ENCODE results near the gene CEACAM8.
"Not testable (repeated sequence)": the region's sequence is repeated elsewhere in the genome, so short reads cannot be mapped to it uniquely, and the experiment has no call there.

CEACAM8 gene

DNA sequence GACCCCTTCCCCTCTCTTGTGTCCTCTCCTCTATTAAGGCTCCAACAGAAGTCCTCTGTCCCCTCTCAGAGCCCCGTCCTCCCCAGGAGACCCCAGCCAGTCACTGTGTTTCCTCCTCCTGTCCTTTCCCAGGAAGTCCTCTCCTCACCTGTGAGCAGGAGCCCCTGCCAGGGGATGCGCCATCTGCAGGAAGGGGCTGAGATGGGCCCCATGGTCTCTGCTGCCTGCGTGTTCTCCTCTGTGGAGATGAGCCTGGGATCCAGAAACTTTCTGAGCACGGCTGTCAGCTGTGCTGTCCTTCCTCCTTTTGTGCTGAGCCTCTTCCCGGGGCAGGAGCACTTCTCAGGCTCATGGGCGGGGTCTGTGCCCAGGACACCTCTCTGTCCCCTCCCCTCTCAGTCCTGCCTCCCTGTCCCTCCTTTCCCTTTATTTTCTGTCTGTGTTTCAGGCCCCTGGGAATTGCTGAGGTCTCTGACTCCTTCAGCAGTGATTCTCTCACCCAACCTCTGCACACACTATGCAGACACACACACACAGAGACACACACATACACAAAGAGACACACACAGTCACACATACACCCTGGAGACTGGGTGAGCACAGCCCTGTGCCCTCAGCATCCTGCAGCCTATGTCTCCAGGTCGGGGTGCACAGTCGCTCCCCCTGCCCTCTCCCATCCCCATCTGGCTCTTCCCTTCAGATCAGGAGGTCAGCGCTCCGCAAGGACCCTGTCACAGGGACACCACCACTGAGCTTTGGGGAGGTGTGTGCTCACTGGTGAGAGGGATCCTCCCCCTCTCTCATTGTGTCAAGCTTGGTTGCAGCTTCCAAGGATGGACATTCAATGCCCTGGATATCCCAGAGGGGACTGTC, at the start of gene CEACAM8:
TSS of gene CEACAM8 (minus strand) at position 308 of the 873 bp plus-strand sequence. CDS start at position 212, 96 bp downstream.
- no peak for DNase-seq (ENCODE audit: low spot score)

DNA sequence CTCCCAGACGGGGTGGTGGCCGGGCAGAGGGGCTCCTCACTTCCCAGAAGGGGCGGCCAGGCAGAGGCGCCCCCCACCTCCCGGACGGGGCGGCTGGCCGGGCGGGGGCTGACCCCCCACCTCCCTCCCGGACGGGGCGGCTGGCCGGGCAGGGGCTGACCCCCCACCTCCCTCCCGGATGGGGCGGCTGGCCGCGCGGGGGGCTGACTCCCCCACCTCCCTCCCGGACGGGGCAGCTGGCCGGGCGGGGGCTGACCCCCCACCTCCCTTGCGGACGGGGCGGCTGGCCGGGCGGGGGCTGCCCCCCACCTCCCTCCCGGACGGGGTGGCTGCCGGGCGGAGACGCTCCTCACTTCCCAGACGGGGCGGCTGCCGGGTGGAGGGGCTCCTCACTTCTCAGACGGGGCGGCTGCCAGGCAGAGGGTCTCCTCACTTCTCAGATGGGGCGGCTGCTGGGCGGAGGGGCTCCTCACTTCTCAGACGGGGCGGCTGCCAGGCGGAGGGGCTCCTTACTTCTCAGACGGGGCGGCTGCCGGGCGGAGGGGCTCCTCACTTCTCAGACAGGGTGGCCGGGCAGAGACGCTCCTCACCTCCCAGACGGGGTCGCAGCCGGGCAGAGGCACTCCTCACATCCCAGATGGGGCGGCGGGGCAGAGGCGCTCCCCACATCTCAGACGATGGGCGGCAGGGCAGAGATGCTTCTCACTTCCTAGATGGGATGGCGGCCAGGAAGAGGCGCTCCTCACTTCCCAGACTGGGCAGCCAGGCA, 44.8 kb upstream of the CEACAM8 start:
- DNase-seq (ENCODE audit: low spot score) = not testable (repeated sequence)

DNA sequence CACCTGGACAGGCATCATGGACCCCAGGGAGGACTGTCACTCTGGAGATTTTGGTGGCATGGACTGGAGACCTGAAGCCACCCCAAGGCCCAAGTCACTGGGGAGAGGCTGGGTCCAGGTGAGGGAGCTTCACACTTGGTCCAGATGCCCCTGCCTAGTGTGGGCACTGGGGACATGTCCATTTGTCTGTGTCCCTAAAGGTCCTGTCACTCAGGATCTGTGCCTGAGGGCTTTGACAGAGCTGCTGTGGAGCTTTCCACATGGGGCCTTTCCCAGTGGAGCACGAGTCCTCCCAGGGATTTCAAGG, 40.5 kb upstream of the CEACAM8 start:
- DNase-seq (ENCODE audit: low spot score) = no peak

DNA sequence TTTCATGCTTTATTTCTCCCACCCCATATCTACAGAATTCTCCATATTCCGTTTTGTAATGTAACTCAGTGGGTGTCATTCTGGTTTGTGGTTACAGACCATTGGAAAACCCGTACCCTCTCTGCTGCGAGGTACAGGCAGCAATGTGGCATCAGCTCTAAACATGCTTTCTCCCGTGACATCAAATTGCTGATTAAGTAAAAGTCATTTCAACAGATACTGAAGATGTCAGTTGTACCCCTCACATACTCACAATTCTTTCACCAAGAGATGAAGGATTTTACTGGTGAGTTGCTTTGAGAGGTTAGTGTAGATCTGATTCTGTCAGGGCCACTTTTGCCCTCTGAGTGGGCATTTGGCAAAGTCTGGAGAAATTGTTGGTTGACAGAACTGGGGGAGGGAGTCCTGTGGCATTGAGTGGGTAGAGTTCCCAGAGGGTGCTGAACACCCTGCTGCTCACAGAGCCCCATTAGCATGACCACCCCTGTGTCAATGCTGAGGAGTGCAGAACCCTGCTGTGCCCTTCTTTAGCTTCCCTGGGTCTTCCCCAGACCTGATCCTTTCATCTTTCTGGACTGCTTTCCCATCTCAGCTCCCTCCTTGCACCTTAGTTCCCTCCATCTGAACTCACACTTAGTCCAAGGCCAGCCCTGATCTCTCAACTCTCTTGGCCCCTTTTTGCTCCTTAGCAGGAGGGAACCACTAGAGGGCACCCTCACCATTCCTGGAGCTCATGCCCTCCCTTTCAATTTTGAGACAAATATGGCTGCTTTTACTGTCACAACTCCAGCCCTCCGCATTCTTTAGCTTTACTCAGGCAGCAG, 39.9 kb upstream of the CEACAM8 start:
- DNase-seq (ENCODE audit: low spot score) = peak; percentile 7

DNA sequence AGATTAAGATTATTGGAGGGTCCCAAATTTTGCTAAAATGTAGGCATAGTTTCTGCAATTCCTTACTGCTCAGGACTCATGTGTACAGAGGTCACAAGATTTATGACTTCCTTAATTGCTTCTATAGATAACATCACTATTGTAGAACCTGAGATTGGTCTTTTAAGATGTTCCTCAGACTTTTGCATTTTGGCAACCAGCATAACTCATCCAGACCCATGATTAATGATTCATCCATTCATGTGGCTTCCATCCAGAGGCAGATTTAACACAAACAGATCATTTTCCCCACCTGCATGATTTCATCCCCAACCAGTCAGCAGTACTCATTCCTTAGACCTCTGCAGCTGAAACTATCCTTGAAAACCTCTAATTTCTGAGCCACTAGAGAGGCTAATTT, 34.5 kb upstream of the CEACAM8 start:
- DNase-seq (ENCODE audit: low spot score) = no peak

DNA sequence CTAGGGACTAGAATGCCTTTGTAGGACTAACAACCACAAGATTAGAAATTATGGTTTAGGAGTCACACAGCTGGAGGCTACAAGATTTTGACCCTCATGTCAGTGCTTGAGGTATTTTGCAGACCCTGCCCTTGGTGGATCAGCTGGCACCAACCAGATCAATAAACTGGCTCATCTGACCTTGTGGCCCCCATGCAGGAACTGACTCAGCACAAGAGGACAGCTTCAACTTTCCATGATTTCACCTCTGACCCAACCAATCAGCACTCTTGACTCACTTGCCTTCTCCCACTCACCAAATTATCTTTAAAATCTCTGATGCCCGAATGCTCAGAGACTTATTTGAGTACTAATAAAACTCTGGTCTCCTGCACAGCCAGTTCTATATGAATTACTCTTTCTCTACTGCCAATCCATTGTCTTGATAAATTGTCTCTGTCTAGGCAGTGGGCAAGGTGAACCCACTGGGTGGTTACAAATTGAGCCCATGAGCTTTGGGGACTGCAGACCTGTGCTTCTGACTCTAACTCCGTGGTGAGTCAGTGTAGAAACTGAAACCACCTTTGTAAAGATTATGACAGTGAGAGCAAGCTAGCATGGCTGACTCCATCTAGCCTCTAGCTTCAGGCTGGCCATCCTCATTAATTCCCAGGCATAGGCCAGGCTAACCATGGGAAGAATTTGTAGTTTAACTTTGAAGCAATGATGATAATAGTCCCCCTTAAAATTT, 33.9 kb upstream of the CEACAM8 start:
- no peak for DNase-seq (ENCODE audit: low spot score)

DNA sequence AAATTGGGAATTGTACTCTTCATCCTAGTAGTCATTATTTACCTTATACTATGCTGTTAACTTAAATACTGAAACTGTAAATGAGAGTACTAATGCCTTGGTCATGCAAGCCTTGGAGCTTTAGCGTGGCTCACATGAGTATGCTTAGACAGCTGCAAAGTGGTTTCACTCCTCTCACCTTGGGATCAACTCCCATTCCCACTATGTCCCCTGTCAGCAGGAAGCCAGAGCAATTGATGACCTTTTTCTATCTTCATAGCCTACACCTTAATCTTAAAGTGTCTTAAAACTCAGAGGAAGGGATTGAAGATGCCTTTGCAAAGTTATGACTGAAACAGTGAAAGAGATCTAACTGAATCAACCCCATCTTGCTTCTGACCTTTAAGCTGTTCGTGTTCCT, 33.2 kb upstream of the CEACAM8 start:
- DNase-seq (ENCODE audit: low spot score) = no peak

DNA sequence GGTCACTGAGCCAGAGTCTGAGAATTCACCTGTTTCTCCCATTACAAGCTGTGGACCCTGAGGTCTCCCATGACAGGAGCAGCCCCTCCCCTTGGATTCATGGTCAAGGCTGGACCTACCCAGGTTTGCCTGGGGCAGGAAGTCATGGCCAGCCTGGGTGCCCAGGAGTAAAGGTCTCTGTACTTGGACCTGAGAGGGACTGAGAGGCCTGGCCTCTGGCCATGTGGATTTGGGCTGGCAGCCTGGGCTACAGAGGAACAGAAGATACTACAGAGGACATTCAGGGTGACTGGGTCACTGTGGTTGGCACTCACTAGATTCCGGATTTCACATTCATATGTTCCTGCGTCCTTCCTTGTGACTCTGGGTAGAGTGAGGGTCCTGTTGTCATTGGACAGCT, 31.5 kb upstream of the CEACAM8 start:
- DNase-seq (ENCODE audit: low spot score) = no peak

DNA sequence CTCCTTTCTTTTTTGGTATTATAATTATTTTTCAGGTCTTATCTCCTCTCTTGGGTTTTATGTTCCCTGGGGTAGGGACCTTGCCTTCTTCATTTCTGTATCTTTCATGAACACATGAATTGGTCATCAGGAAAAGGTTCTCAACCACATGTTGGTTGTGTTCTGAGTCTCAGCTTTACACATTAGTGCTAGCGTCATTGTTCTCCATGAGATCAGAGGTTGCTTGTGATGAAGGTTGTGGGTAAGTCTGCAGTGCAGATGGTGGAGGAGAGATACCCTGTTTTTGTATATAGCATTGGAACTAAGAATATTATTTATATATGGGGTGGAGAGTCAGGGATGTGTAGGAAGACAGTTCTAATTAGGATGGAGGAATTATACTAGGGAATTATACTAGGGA, 24.5 kb upstream of the CEACAM8 start:
- DNase-seq (ENCODE audit: low spot score) = no peak

DNA sequence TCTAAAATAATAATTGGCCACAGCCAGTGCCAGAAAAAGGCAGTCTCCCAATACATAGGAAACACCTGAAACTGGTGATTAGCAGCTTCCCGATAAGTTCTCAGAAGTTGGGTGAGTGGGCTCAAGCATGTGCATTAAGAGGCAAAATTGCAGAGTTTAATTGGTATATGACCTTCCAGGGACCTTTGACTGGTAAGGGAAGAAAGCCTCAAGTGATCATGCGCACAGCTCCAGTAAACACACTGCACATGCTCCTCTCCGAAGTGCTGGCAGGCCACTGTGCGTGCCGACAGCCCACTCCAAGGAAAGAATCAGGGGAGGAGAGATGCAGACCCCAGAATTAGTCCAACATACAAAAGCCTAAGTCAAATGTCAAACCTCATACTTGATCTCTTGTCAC, 18.9 kb upstream of the CEACAM8 start:
- no peak for DNase-seq (ENCODE audit: low spot score)

DNA sequence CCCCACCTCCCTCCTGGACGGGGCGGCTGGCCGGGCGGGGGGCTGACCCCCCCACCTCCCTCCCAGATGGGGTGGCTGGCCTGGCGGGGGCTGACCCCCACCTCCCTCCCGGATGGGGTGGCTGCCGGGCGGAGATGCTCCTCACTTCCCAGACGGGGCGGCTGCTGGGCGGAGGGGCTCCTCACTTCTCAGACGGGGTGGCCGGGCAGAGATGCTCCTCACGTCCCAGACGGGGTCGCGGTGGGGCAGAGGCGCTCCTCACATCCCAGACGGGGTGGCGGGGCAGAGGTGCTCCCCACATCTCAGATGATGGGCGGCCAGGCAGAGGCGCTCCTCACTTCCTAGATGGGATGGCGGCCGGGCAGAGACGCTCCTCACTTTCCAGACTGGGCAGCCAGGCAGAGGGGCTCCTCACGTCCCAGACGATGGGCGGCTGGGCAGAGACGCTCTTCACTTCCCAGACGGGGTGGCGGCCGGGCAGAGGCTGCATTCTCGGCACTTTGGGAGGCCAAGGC, 15.7 kb upstream of the CEACAM8 start:
- not testable (repeated sequence) for DNase-seq (ENCODE audit: low spot score)

DNA sequence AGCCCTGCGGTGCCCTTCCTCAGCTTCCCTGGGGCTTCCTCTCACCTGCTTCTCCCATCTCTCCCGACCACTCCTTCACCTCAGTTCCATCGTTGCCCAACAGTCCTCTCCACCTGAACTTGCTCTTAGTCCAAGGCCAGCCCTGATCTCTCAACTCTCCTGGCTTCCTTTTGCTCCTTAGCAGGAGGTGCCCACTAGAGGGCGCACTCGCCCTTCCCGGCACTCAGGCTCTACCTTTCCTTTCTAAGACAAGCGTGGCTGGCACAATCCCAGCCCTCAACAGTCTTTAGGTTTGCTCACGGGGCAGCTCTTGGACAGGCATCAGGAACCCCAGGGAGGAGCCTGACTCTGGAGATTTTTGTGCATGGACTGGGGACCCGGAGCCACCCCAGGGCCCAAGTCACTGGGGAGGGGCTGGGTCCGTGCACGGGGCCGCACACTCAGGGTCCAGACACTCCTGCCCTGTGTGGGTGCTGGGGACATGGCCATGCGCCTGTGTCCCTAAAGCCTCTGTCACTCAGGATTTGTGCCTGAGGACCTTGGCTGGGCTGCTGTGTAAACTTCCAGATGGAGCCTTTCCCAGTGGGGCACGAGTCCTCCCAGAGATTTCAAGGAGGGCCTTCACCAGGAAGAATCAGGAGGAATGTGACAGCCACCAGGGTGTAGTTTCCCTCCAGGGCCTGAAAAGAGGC, 12.1 kb upstream of the CEACAM8 start:
- DNase-seq (ENCODE audit: low spot score) = peak; percentile 13

DNA sequence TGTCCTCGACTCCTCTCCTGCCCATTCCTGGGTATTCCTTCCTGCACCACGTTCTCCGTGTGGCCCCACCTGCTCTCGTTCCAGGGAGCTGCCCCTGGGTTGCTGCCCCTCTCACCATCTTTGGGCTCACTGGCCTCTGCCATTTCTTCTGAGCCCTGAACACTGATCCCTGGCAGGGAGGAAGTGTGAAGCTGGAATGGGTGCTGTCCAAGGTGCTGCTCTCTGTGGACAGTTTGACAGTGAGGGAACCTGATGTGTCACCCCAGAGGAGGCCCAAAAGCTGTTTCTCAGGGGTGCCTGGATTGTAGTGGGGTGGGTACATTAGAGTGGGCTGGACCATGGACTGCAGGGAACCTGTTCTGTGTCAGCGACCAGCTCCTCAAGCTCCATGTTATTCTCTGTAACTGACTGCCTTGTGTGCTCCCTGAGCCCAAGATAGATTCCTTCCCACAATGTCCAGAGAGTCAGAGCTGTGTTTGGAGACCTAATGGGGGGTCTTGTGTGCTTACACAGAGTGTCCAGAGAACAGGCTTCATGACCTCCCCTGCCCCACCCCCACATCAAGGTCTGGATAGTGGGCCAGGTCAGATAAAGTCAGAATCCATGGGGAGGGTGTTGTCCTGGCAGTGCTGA, 7.2 kb upstream of the CEACAM8 start:
- DNase-seq (ENCODE audit: low spot score) = no peak

DNA sequence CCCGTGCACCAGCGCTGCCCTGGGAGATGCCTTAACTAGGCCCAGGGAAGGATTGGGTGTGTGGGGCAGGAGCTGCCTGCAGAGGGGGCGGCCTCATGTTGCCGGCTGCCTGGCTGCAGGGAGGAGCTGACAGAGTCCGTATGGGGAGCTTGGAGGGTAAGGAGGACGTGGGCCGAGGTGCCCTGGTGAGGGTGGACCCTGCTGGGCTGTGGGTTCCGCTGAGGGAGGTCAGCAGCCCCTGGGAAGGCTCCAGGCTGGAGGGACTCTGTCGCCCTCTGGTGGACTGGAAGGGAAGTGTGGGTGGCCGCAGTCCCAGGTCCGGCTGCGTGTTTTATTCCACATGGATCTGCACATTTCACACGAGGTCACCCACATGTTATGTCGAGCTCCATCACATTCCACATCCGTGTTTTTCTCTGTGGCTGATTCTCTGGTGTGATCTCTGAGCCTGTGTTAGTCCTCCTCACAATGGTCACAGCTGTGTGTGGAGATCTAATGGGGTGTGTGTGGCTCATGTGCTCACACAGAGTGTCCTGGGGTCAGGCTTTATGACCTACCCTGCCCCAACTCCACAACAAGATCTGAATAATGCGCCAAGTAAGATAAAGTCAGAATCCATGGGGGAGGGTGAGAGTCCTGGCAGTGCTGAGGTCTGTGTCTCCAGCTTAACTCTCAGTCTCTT, 1.8 kb upstream of the CEACAM8 start:
- peak; percentile 5 for DNase-seq (ENCODE audit: low spot score)

DNA sequence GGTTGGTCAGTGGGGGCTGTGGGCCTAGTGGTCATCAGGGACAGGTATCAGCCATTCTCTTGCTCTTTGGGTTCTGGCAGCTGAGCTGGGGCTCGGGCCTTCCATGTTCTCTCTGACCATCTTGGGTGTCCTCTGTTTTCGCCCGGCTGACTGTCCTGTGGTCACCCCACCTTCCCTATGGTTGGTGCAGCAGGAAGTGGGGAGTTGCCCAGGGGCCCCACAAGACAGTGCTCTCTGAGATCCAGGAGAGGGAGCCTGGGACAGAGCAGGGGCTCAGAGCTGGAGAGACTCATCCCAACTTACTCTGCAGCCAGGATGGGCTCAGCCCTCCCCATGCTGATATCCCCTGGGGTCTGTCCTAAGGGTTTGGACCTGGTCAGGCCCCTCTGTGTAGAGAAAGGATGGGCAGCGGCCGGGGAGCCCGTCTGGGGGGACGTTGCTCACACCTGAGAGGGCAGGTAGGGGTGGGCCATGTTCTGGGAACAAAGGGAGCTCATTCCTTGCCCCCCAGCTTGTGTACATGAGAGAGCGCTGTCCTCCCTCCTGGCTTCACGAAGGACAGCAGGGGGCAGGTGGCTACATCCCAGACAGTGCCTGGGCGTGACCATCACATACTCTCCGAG, 937 bp upstream of the CEACAM8 start:
- no peak for DNase-seq (ENCODE audit: low spot score)

DNA sequence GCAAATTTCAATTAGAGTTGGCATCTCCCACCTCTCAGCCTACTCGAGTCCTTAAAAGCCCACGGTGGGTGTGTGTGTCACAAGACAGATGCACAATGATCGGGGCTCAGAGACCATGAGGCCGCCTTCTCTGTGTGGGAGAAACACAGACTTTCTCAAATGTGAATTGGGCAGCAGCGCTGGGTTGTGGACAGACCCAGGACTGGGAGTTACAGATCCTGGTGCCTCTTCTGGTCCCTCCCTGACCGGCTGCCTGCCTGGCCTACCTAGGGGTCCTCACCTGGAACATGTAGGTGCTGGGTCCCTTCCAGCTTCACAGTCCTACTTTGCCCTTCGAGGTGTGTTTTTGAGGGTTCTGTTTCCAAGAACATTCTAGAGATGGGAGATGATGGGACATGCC, 4.9 kb downstream of the CEACAM8 start:
- no peak for DNase-seq (ENCODE audit: low spot score)

DNA sequence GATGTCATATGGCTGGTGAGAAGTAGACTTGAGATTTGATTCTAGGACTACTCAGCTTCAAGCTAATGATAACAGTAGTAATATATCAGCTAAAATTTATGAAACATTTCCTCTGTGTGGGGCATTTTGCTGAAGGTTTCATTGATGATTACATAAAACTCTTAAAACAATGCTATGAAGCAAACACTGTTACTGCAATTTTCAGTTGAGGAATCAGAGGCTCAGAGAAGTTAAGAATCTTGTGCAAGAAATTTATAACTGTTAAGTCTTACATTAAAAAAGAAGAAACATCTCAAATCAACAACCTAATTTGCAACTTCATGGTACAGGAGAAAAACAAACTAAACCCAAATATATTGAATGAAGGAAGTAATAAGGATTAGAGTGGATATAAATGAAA, 10.3 kb downstream of the CEACAM8 start:
- DNase-seq (ENCODE audit: low spot score) = no peak

DNA sequence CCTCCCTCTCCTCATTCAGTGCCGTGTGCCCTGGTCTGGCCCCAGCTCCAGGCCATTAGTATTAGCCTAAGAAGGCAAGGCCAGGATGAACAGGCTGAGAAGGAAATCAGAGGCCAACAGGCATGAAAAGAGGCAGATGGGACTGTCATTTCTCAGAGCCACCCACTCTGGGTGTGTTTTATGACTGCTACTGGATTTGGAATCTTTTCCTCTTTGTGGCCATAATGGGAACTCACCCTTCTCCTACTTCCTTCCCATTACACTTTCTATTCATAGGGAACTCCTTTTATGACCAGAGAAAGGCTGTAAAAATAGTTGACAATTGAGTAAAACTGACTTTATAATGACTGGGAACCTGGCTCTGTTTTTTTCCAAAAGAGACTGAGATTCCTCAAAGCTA, 17.7 kb downstream of the CEACAM8 start:
- no peak for DNase-seq (ENCODE audit: low spot score)

DNA sequence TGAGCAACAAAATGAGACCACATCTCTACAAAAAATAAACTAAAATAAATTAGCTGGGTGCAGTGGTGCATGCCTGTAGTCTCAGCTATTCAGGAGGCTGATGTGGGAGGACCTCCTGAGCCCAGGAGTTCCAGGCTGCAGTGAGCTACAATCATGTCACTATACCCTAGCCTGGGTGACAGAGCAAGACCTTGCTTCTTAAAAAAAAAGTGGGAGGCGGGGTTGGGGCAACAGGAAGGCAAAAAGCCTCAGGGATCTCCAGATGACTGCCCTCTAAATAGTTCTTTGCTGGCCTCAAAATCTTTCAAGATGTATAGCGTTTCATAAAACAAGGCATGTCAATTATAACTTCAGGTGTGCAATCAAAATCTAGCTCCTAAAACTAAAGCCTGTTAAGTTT, 18.5 kb downstream of the CEACAM8 start:
- no peak for DNase-seq (ENCODE audit: low spot score)

DNA sequence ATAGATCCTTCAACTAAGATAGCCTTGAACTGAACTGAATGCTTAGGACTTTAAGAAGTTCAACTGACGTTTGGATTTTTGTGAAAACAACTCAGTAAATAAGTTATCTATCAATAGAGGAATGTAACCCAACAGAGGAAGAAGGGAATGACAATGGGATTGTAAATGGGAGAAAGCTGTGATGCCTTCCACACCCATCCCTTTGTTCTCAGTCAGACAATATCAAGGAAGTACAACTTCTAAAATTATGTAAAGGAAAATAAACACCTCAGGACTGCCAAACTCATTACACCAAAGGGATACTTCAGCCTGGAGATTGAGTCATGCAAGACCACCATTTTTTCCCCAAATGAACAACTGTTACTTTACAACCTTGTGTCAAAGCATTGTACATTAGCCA, 21.1 kb downstream of the CEACAM8 start:
- no peak for DNase-seq (ENCODE audit: low spot score)

Measured in pons (tissue), 1 donor.